Measurements from ENCODE around the gene ERG28.

- no peak for TF ChIP-seq POLR2AphosphoS5 (IDR thresholded peaks at IDR 0.05; ENCODE audit: low read depth, low read length)
- TF ChIP-seq IRF3 (IDR thresholded peaks at IDR 0.05; ENCODE audit: low read depth, low read length) = no peak
- TF ChIP-seq CTCF (IDR thresholded peaks at IDR 0.05) = no peak
- TF ChIP-seq SMC3 (IDR thresholded peaks at IDR 0.05; ENCODE audit: low read depth, low read length) = no peak
- TF ChIP-seq RFX5 (IDR thresholded peaks at IDR 0.05; ENCODE audit: low read length) = no peak
- no peak for TF ChIP-seq EZH2phosphoT487 (IDR thresholded peaks at IDR 0.05; ENCODE audit: borderline replicate concordance, low read depth)
- TF ChIP-seq NFIC (IDR thresholded peaks at IDR 0.05; ENCODE audit: borderline replicate concordance) = no peak
Observed at GRCh38 chr14:75661499-75661814, 781 bp upstream of the ERG28 start.

All from SK-N-SH (cell line).